HG03442 (cell line): Measurements from ENCODE around the gene PECR.
"Not testable (repeated sequence)": the region's sequence is repeated elsewhere in the genome, so short reads cannot be mapped to it uniquely, and the experiment has no call there.

Source experiments
- ATAC-seq: cut with Tn5 transposase; IDR thresholded peaks from one replicate; pipeline ENCODE4 v1.9.1; 2021; ENCODE audit warnings: mild to moderate bottlenecking, moderate library complexity; ENCODE audit not compliant: unreplicated experiment

The PECR gene

GRCh38 chr2:216031960-216032689 lies 49.5 kb downstream of the PECR start:
- peak; percentile 77 for ATAC-seq

GRCh38 chr2:216030216-216030615 lies 51.4 kb downstream of the PECR start:
- ATAC-seq = no peak

- ATAC-seq = no peak
Measured at GRCh38 chr2:216029416-216030129, 52.0 kb downstream of the PECR start.

GRCh38 chr2:216024779-216025336 lies 56.8 kb downstream of the PECR start:
- no peak for ATAC-seq

GRCh38 chr2:216023055-216023648 lies 58.5 kb downstream of the PECR start:
- peak; percentile 95 for ATAC-seq

GRCh38 chr2:216021768-216022565 lies 59.6 kb downstream of the PECR start:
- ATAC-seq = no peak

GRCh38 chr2:216018709-216019108 lies 62.9 kb downstream of the PECR start:
- ATAC-seq = no peak

GRCh38 chr2:216017365-216017764 lies 64.2 kb downstream of the PECR start:
- peak; percentile 38 for ATAC-seq

GRCh38 chr2:216016581-216016980 lies 65.0 kb downstream of the PECR start:
- ATAC-seq = no peak

- ATAC-seq = peak; percentile 78
Measured at GRCh38 chr2:216015722-216016464, 65.7 kb downstream of the PECR start.

GRCh38 chr2:216014986-216015385 lies 66.6 kb downstream of the PECR start:
- no peak for ATAC-seq

GRCh38 chr2:216014006-216014405 lies 67.6 kb downstream of the PECR start:
- ATAC-seq = no peak

GRCh38 chr2:216013080-216013909 lies 68.3 kb downstream of the PECR start, which contains the start of gene MREG:
TSS of gene MREG (minus strand) at chr2:216013551. CDS start at chr2:216013327, 224 bp downstream.
- ATAC-seq = peak; percentile 35

- ATAC-seq = no peak
Measured at GRCh38 chr2:216012830-216013079, 68.9 kb downstream of the PECR start.

GRCh38 chr2:216012133-216012829 lies 69.3 kb downstream of the PECR start:
- ATAC-seq = no peak

GRCh38 chr2:216009215-216009614 lies 72.4 kb downstream of the PECR start:
- ATAC-seq = not testable (repeated sequence)

GRCh38 chr2:216008387-216008786 lies 73.2 kb downstream of the PECR start:
- ATAC-seq = no peak

GRCh38 chr2:216006164-216006663 lies 75.4 kb downstream of the PECR start:
- ATAC-seq = peak; percentile 36
